ENCODE data around the gene MBD5.
A peak's percentile ranks its signal among the peaks of the same experiment; 100 is the strongest.

MBD5 gene

GRCh38 chr2:148487439-148487838, 466.5 kb downstream of the MBD5 start:
- no peak for FAIRE-seq

GRCh38 chr2:148490840-148491439, 470.0 kb downstream of the MBD5 start:
- no peak for FAIRE-seq

GRCh38 chr2:148493822-148494563, 473.1 kb downstream of the MBD5 start:
- no peak for FAIRE-seq

DNA sequence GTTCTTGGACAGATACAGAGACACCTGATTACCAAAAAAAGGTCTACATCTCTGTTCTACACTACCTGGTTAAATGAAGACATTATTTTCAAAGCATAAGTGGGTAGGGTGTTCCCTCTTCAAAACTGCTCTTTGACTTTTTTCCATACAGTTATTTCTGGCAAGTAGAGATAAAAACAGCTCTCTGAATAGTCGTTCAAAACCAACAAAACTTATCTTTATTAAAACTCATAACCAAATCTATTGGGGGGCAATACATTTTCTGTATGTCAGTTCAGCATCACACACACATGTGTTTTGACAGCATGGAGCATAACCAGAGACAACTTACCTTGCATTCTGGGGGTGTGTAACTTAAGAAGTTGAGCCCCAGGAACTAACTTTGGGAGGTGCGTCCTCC, 474.7 kb downstream of the MBD5 start:
- FAIRE-seq = no peak

- no peak for FAIRE-seq
Observed at GRCh38 chr2:148501545-148501944, 480.7 kb downstream of the MBD5 start.

- no peak for FAIRE-seq
Observed at GRCh38 chr2:148503516-148503915, 482.6 kb downstream of the MBD5 start.

GRCh38 chr2:148507970-148508369, 487.1 kb downstream of the MBD5 start:
- no peak for FAIRE-seq

DNA sequence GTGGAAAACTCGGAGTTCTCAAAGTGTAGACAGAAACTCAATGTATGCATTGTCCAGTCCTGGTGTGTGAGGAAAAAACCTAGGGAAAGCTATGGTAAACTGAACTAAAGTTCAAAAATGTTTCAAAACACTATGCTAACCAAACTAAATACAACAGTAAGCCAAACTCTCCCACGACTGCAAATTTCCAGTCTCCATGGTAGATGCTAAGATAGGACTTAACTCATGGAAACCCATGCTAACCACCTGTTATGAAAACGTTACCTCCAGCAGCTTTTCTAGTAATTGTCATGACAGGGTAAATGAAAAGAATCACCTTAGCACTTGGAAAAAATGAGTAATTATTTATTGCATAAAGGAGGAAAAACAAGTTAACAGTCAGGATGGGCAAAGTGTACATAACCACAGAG, 488.0 kb downstream of the MBD5 start:
- no peak for FAIRE-seq

DNA sequence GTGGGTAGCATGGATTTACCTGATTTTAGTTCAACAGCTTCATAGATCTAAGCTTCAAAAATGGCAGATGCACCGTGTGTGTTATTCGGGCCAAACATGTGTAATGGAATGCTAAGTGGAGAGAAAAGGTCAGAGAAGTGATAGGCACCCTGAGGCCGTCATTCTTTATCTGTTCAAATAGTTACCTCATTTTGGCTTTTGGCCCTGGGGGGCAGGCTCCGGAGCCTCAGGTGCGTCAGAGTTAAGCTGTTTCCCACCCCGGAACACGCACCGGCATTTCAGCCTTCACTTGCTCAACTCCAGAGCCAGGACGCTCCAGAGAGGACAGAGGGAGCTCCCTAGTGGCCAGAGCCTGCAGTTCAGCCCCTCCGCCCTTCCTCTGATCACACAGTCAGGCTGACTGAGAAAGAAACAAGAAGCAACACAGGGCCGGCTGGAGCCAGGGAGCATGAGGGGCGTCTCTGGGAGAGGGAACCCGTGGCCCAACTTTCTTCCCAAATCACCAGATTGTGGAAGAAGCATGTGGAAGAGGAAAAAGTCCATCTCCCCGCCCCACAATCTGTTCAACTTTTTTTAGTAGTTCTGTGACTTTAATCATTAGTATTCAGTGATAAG, 488.5 kb downstream of the MBD5 start:
- FAIRE-seq = peak; percentile 71

GRCh38 chr2:148511883-148512282, 491.0 kb downstream of the MBD5 start:
- FAIRE-seq = no peak

DNA sequence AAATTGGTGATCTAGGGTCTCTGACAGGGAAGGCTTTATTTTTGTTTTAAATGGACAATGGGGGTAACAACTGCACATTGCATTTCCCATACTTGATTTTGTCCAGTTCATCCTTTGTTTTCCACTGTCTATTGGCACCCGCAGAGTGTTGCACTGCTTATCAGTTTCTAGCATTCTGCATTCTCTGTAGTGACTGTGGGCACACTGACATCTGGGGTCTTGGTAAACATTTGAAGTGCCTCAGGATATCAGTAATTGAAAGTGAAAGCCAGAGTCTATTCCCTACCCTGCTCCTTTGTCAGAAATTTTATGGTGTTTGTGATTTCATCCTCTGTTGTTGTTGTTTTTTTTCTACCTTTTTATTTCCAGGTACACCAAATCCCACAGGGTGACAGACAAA, 491.6 kb downstream of the MBD5 start:
- FAIRE-seq = no peak

- no peak for FAIRE-seq
Observed at GRCh38 chr2:148513427-148513826, 492.5 kb downstream of the MBD5 start.

DNA sequence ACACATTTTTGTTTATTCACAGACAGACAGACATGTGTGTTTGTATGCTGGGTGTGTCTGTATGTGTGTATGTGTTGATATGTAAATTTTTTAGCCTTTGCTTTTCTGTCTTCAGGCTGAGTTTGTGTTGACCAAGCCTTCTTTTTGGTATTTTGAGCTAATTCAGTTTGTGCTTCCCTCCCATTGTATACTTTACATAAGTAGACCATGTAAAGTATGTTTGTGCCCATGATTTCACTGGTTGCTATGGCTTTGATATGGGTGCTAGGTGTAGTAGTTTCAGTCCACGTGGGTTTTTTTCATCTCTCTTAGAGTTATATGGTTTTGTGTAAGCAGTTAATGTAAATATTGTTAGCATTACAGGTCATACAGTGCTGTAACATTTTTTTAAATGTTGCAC, 494.2 kb downstream of the MBD5 start:
- FAIRE-seq = no peak

DNA sequence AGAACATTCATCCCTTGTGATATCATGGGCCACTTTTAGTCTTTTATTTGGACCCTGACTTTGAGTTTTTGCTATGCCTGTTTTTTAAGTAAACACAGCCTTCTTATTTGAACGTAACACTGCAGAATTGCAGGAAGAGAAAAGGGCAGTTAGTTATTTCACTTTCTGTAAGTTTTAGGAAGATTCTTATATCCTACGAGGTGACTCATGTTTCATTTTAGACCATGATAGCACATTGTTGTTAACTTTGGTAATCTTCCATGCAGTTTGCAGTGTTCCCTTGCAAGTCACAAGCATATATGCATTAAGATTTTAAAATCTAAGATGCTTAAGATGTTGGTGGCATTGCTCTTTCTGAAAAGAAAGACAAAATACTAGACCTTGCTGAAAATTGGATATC, 495.1 kb downstream of the MBD5 start:
- FAIRE-seq = no peak

GRCh38 chr2:148517296-148517695, 496.4 kb downstream of the MBD5 start:
- no peak for FAIRE-seq

DNA sequence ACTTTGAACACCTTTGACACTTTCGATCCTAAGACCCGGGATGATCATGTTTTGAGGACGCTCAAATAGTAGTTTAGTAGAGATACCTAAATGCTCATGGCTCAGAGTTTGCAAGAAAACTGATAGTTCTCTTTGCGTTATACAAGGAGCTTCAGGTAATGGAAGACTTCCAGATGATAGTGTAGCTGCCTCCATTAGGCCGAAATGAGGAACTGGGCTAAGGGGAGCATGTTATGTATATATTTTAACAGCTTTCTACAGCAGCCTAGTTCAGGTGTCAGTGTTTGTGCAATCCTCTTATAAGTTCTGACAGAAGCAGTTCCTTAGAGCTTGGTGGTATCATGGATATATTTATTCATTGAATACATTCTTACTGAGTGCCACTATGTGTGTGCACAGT, 496.9 kb downstream of the MBD5 start:
- no peak for FAIRE-seq

GRCh38 chr2:148519013-148519412, 498.1 kb downstream of the MBD5 start:
- no peak for FAIRE-seq

DNA sequence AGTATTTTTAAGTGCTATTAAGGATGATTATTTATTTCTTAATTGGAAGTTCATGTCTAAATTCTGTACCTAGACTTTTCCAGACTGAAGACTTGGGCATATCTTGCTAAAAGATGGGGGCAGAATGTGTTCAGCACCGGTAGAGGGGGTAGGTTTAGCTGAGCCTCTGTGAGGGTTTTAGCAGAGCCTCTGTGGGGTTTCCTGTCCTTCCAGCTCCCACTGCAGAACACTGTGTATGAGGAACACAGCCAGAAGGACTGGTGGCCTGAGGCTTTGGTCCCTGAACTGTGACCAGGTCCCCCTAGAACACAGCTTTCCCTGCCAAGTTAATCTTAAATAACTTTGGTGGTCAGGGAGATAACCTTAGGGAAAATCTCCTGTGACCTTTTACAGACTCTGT, 500.3 kb downstream of the MBD5 start:
- FAIRE-seq = no peak

- FAIRE-seq = no peak
Observed at GRCh38 chr2:148523315-148523714, 502.4 kb downstream of the MBD5 start.

GRCh38 chr2:148524519-148524919, 503.6 kb downstream of the MBD5 start:
- no peak for FAIRE-seq

GRCh38 chr2:148525130-148525529, 504.2 kb downstream of the MBD5 start:
- FAIRE-seq = no peak

DNA sequence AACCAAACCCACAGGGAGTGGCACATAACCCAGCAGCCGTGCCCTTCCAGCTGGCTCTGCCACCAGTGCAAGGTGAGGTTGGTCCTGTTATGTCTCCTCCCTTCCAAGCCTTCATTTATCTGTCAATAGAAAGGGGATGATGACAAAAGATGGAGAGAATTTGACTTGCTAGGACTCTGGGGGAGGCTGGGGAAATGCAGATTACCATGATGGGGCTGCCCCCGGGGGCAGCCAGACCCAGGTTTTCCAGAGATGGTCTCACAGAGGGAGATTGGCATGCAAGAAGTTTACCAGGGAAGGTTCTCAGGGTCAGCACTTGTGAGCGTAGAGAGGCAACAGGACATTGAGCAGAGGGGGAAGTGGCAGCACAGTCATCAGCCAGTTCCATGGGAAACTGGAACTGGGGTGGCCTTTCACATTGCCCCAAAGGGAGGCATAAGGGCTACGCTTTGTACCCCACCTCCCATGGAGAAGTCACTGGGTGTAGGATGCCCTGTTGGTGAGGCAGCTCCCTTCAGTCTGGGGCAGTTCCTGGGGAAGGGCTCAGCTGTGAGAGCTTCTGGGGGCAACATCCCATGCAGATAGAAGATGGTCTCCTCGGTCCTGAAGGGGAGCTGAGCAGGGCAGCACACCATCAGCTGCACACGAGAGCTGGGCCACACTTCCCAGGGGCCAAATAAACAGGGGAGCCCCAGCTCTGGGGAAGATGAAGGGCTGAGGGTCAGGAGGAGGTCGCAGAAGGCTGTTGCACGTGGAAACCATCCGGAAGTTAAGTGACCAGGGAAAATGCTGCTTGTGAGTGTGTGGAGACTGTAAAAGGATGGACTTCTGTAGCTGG, 505.8 kb downstream of the MBD5 start:
- FAIRE-seq = no peak
